Measurements from ENCODE around the gene MSRB3. TPM values are rescaled to one million over a fixed set of nuclear protein-coding genes. Genes with fewer than 3 reads are reported as not detected.

The MSRB3 gene
- total RNA-seq, 1 donor from 2014 or later: 1.6 TPM

- Histone ChIP-seq H3K4me3 (ENCODE audit: low read depth, low read length) (no peak overlapping the region), H3K27me3 (ENCODE audit: control insufficient read depth, insufficient read depth, low read length) (no peaks in the 10 kb centered on the region), H3K36me3 (ENCODE audit: control insufficient read depth, insufficient read depth, low read length) (no peaks in the 10 kb centered on the region)
- DNase-seq (ENCODE audit: low read depth) (no peak), FAIRE-seq (no peak)
- no peak for TF ChIP-seq CTCF (IDR thresholded peaks at IDR 0.05; ENCODE audit: insufficient read depth, low read length, severe bottlenecking)
Observed at GRCh38 chr12:65496617-65497016, 218.1 kb downstream of the MSRB3 start.

- Histone ChIP-seq H3K4me3 (ENCODE audit: low read depth, low read length) (no peak overlapping the region), H3K36me3 (ENCODE audit: control insufficient read depth, insufficient read depth, low read length) (no peaks in the 10 kb centered on the region), H3K27me3 (ENCODE audit: control insufficient read depth, insufficient read depth, low read length) (peaks cover 2% of the 10 kb centered on the region)
- FAIRE-seq (no peak), DNase-seq (ENCODE audit: low read depth) (no peak)
- no peak for TF ChIP-seq CTCF (IDR thresholded peaks at IDR 0.05; ENCODE audit: insufficient read depth, low read length, severe bottlenecking)
Observed at GRCh38 chr12:65497660-65498059, 219.2 kb downstream of the MSRB3 start.

- no peak overlapping the region for H3K4me3 ChIP-seq (ENCODE audit: low read depth, low read length)
- H3K27me3 ChIP-seq (ENCODE audit: control insufficient read depth, insufficient read depth, low read length): peaks cover 2% of the 10 kb centered on the region
- DNase-seq (ENCODE audit: low read depth): no peak
- no peak for TF ChIP-seq CTCF (IDR thresholded peaks at IDR 0.05; ENCODE audit: insufficient read depth, low read length, severe bottlenecking)
- H3K36me3 ChIP-seq (ENCODE audit: control insufficient read depth, insufficient read depth, low read length): no peaks in the 10 kb centered on the region
- FAIRE-seq: no peak
Observed at GRCh38 chr12:65499167-65499566, 220.7 kb downstream of the MSRB3 start.

GRCh38 chr12:65500091-65500900 lies 221.8 kb downstream of the MSRB3 start:
- Histone ChIP-seq H3K4me3 (ENCODE audit: low read depth, low read length) (no peak overlapping the region), H3K36me3 (ENCODE audit: control insufficient read depth, insufficient read depth, low read length) (no peaks in the 10 kb centered on the region), H3K27me3 (ENCODE audit: control insufficient read depth, insufficient read depth, low read length) (peaks cover 2% of the 10 kb centered on the region)
- no peak for FAIRE-seq
- no peak for TF ChIP-seq CTCF (IDR thresholded peaks at IDR 0.05; ENCODE audit: insufficient read depth, low read length, severe bottlenecking)
- peak; percentile 42 for DNase-seq (ENCODE audit: low read depth)

- Histone ChIP-seq H3K4me3 (ENCODE audit: low read depth, low read length) (no peak overlapping the region), H3K36me3 (ENCODE audit: control insufficient read depth, insufficient read depth, low read length) (no peaks in the 10 kb centered on the region), H3K27me3 (ENCODE audit: control insufficient read depth, insufficient read depth, low read length) (peaks cover 2% of the 10 kb centered on the region)
- no peak for TF ChIP-seq CTCF (IDR thresholded peaks at IDR 0.05; ENCODE audit: insufficient read depth, low read length, severe bottlenecking)
- no peak for FAIRE-seq
- DNase-seq (ENCODE audit: low read depth): no peak
Observed at GRCh38 chr12:65501093-65501621, 222.7 kb downstream of the MSRB3 start.
